Natural killer cell treated with Interleukin-12 subunit alpha and Interleukin-12 subunit beta and Interleukin-15 and Interleukin-18, amount 100 ng/mL, for 72 hours (primary cell): Measurements from ENCODE around the gene DSG1. TPM values are rescaled to one million over a fixed set of nuclear protein-coding genes. Genes with fewer than 3 reads are reported as not detected.

ENCODE experiments used
- ATAC-seq, 2 donors: fragments of 150-1000 bp; cut with Tn5 transposase in 1 of 2; sonication (Bioruptor Pico), chemical (Tn5 transposase) in 1 of 2; 2 replicates each; pipeline ENCODE4 v1.10.0; 2021
- DNase-seq: peaks from one replicate; pipeline ENCODE4 v3.0.0; 2022; ENCODE audit warnings: low spot score
- H3K27ac Mint-ChIP-seq, 2 donors: 1 replicate in 1 of 2; 2 replicates in 1 of 2; pipeline ENCODE4 v1.8.0; 2022; ENCODE audit warnings: mixed read lengths in 2 of 2, mild to moderate bottlenecking in 1 of 2, moderate library complexity in 1 of 2
- H3K27me3 Mint-ChIP-seq, 2 donors: 1 replicate in 1 of 2; 2 replicates in 1 of 2; pipeline ENCODE4 v1.8.0; 2022; ENCODE audit warnings: mixed read lengths in 2 of 2
- H3K36me3 Mint-ChIP-seq: one replicate; pipeline ENCODE4 v1.8.0; 2022; ENCODE audit warnings: mixed read lengths
- H3K4me1 Mint-ChIP-seq, 2 donors: 1 replicate in 1 of 2; 2 replicates in 1 of 2; pipeline ENCODE4 v1.8.0; 2022; ENCODE audit warnings: low read depth in 2 of 2, mixed read lengths in 2 of 2, mild to moderate bottlenecking in 1 of 2
- H3K4me3 Mint-ChIP-seq: one replicate; pipeline ENCODE4 v1.8.0; 2022; ENCODE audit warnings: mixed read lengths
- H3K9me3 Mint-ChIP-seq: 2 replicates; pipeline ENCODE4 v1.8.0; 2022; ENCODE audit warnings: mixed read lengths
- total RNA-seq, 2 donors: library from RNA; stranded (reverse); gene quantifications; one replicate each; pipeline ENCODE4 v1.2.3, GENCODE V29; 2022

DSG1 gene
- total RNA-seq, 2 donors from 2014 or later = not detected

GRCh38 chr18:31373641-31374040, 55.7 kb downstream of the DSG1 start:
- Mint-ChIP-seq H3K4me3 (no peak overlapping the region), H3K36me3 (no peaks in the 10 kb centered on the region), H3K27ac (no peak overlapping the region), H3K9me3 (peaks cover 2% of the 10 kb centered on the region), H3K4me1 (no peaks in the 10 kb centered on the region), H3K27me3 (no peaks in the 10 kb centered on the region)
- no peak for ATAC-seq
- DNase-seq = no peak

GRCh38 chr18:31376477-31376876, 58.5 kb downstream of the DSG1 start, which contains the start of gene DSG4:
Gene DSG4 (plus strand): TSS chr18:31376777. CDS start chr18:31376912, 135 bp downstream.
- no peak for DNase-seq
- H3K27me3 Mint-ChIP-seq = no peaks in the 10 kb centered on the region
- no peaks in the 10 kb centered on the region for H3K36me3 Mint-ChIP-seq
- ATAC-seq = no peak
- no peak within 1 kb of the TSS for H3K4me3 Mint-ChIP-seq
- no peak within 1 kb of the TSS for H3K27ac Mint-ChIP-seq
- H3K4me1 Mint-ChIP-seq = no peaks in the 10 kb centered on the region
- peaks cover 5% of the 10 kb centered on the region for H3K9me3 Mint-ChIP-seq

GRCh38 chr18:31380912-31381311, 63.0 kb downstream of the DSG1 start:
- H3K27ac Mint-ChIP-seq = no peak overlapping the region
- H3K27me3 Mint-ChIP-seq = no peaks in the 10 kb centered on the region
- H3K4me3 Mint-ChIP-seq = no peak overlapping the region
- no peaks in the 10 kb centered on the region for H3K4me1 Mint-ChIP-seq
- DNase-seq (no peak), ATAC-seq (no peak)
- H3K9me3 Mint-ChIP-seq = peaks cover 9% of the 10 kb centered on the region
- no peaks in the 10 kb centered on the region for H3K36me3 Mint-ChIP-seq

GRCh38 chr18:31382107-31382506, 64.1 kb downstream of the DSG1 start:
- no peak overlapping the region for H3K4me3 Mint-ChIP-seq
- no peaks in the 10 kb centered on the region for H3K36me3 Mint-ChIP-seq
- peaks cover 9% of the 10 kb centered on the region for H3K9me3 Mint-ChIP-seq
- DNase-seq (no peak), ATAC-seq (no peak)
- H3K4me1 Mint-ChIP-seq = no peaks in the 10 kb centered on the region
- no peak overlapping the region for H3K27ac Mint-ChIP-seq
- no peaks in the 10 kb centered on the region for H3K27me3 Mint-ChIP-seq

GRCh38 chr18:31386741-31387140, 68.8 kb downstream of the DSG1 start:
- DNase-seq (no peak), ATAC-seq (no peak)
- Mint-ChIP-seq H3K4me1 (no peaks in the 10 kb centered on the region), H3K9me3 (peaks cover 6% of the 10 kb centered on the region), H3K27ac (no peak overlapping the region), H3K27me3 (no peaks in the 10 kb centered on the region), H3K36me3 (no peaks in the 10 kb centered on the region), H3K4me3 (no peak overlapping the region)

- H3K9me3 Mint-ChIP-seq = peaks cover 3% of the 10 kb centered on the region
- H3K4me1 Mint-ChIP-seq = no peaks in the 10 kb centered on the region
- no peak for ATAC-seq
Measured at GRCh38 chr18:31393286-31393685, 75.3 kb downstream of the DSG1 start.

GRCh38 chr18:31396796-31397612, 79.0 kb downstream of the DSG1 start:
- ATAC-seq = no peak
- Mint-ChIP-seq H3K27ac (no peak overlapping the region), H3K27me3 (no peaks in the 10 kb centered on the region), H3K9me3 (no peaks in the 10 kb centered on the region), H3K36me3 (no peaks in the 10 kb centered on the region), H3K4me3 (no peak overlapping the region), H3K4me1 (no peaks in the 10 kb centered on the region)
- DNase-seq = no peak

More at GRCh38 chr18:31393286-31393685, 75.3 kb downstream of the DSG1 start:
- Mint-ChIP-seq H3K27ac (no peak overlapping the region), H3K4me3 (no peak overlapping the region), H3K27me3 (no peaks in the 10 kb centered on the region), H3K36me3 (no peaks in the 10 kb centered on the region)
- no peak for DNase-seq

GRCh38 chr18:31398191-31398590, 80.2 kb downstream of the DSG1 start:
- Mint-ChIP-seq H3K27me3 (no peaks in the 10 kb centered on the region), H3K27ac (no peak overlapping the region), H3K4me3 (no peak overlapping the region), H3K9me3 (no peaks in the 10 kb centered on the region), H3K36me3 (no peaks in the 10 kb centered on the region), H3K4me1 (no peaks in the 10 kb centered on the region)
- ATAC-seq (no peak), DNase-seq (no peak)

- no peak for DNase-seq
- Mint-ChIP-seq H3K4me3 (no peak overlapping the region), H3K9me3 (no peaks in the 10 kb centered on the region), H3K27ac (no peak overlapping the region), H3K4me1 (no peaks in the 10 kb centered on the region), H3K27me3 (no peaks in the 10 kb centered on the region), H3K36me3 (no peaks in the 10 kb centered on the region)
- no peak for ATAC-seq
Measured at GRCh38 chr18:31399306-31400032, 81.5 kb downstream of the DSG1 start.

GRCh38 chr18:31401156-31402025, 83.4 kb downstream of the DSG1 start:
- no peak for ATAC-seq

GRCh38 chr18:31402026-31402373, 84.0 kb downstream of the DSG1 start:
- Mint-ChIP-seq H3K27me3 (no peaks in the 10 kb centered on the region), H3K9me3 (no peaks in the 10 kb centered on the region), H3K36me3 (no peaks in the 10 kb centered on the region), H3K27ac (no peak overlapping the region), H3K4me3 (no peak overlapping the region), H3K4me1 (no peaks in the 10 kb centered on the region)
- ATAC-seq (no peak), DNase-seq (no peak)

More at GRCh38 chr18:31401156-31402025, 83.4 kb downstream of the DSG1 start:
- DNase-seq = no peak
- H3K36me3 Mint-ChIP-seq = no peaks in the 10 kb centered on the region
- H3K9me3 Mint-ChIP-seq = no peaks in the 10 kb centered on the region
- H3K27me3 Mint-ChIP-seq = no peaks in the 10 kb centered on the region
- no peak overlapping the region for H3K4me3 Mint-ChIP-seq
- no peak overlapping the region for H3K27ac Mint-ChIP-seq
- H3K4me1 Mint-ChIP-seq = no peaks in the 10 kb centered on the region

- Mint-ChIP-seq H3K9me3 (no peaks in the 10 kb centered on the region), H3K36me3 (no peaks in the 10 kb centered on the region), H3K27ac (no peak overlapping the region), H3K27me3 (no peaks in the 10 kb centered on the region), H3K4me1 (no peaks in the 10 kb centered on the region), H3K4me3 (no peak overlapping the region)
- DNase-seq (no peak), ATAC-seq (no peak)
Measured at GRCh38 chr18:31403409-31403808, 85.4 kb downstream of the DSG1 start.
